Mononuclear cell (primary cell): Measurements from ENCODE around the gene PDGFRB. TPM values are rescaled to one million over a fixed set of nuclear protein-coding genes. Genes with fewer than 3 reads are reported as not detected.

Experiments
- H3K27me3 ChIP-seq: 2 replicates; pipeline ENCODE4 v1.6.0; 2011; ENCODE audit warnings: low read length, control low read depth; ENCODE audit not compliant: insufficient read depth
- H3K4me1 ChIP-seq: 2 replicates; pipeline ENCODE4 v1.5.1; 2011; ENCODE audit warnings: mild to moderate bottlenecking, low read length, control low read depth; ENCODE audit not compliant: insufficient read depth
- H3K4me3 ChIP-seq: 2 replicates; pipeline ENCODE4 v1.5.1; 2011; ENCODE audit warnings: mild to moderate bottlenecking, low read length, moderate library complexity
- H3K9me3 ChIP-seq: 2 replicates; pipeline ENCODE4 v1.5.1; 2011; ENCODE audit warnings: low read depth, mild to moderate bottlenecking, control low read depth, low read length
- total RNA-seq: library from RNA; depleted of rRNA; stranded (reverse); fragments of >200 nt; gene quantifications from one replicate; pipeline ENCODE4 v1.2.3, GENCODE V29; 2012

Gene PDGFRB
- total RNA-seq, 1 donor: 0.94 TPM

DNA sequence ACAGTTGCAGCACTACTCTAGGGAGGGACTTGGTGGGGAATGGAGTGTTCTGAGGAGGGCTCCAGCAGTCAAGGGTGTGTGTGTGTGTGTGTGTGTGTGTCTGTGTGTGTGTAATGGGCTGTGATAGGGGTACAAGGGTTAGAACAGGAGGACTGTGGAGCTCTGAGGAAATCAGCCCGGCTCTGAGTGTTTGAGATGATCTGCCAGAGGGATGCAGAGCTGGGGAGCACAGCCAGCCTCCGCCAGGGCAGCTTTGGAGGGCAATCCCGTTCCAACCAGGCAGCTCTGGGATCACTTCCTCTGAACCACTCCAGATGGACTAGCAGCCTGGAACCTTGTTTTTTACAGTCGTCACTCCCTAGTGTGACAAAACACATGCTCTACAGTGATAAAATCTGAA lies 31.3 kb upstream of the PDGFRB start:
- peaks cover 21% of the 10 kb centered on the region for H3K4me1 ChIP-seq
- no peaks in the 10 kb centered on the region for H3K9me3 ChIP-seq
- no peak overlapping the region for H3K4me3 ChIP-seq
- H3K27me3 ChIP-seq: peaks cover 31% of the 10 kb centered on the region

GRCh38 chr5:150186137-150186536 lies 30.5 kb upstream of the PDGFRB start:
- H3K27me3 ChIP-seq: peaks cover 29% of the 10 kb centered on the region
- no peak overlapping the region for H3K4me3 ChIP-seq
- H3K4me1 ChIP-seq: peaks cover 21% of the 10 kb centered on the region
- H3K9me3 ChIP-seq: no peaks in the 10 kb centered on the region

- Histone ChIP-seq H3K4me3 (no peak overlapping the region), H3K27me3 (peaks cover 20% of the 10 kb centered on the region), H3K4me1 (peaks cover 27% of the 10 kb centered on the region), H3K9me3 (no peaks in the 10 kb centered on the region)
These were observed 29.6 kb upstream of the PDGFRB start for GRCh38 chr5:150184990-150185912.

GRCh38 chr5:150184006-150184405 lies 28.4 kb upstream of the PDGFRB start:
- no peaks in the 10 kb centered on the region for H3K9me3 ChIP-seq
- H3K4me1 ChIP-seq: peaks cover 27% of the 10 kb centered on the region
- H3K27me3 ChIP-seq: peaks cover 11% of the 10 kb centered on the region
- H3K4me3 ChIP-seq: no peak overlapping the region

DNA sequence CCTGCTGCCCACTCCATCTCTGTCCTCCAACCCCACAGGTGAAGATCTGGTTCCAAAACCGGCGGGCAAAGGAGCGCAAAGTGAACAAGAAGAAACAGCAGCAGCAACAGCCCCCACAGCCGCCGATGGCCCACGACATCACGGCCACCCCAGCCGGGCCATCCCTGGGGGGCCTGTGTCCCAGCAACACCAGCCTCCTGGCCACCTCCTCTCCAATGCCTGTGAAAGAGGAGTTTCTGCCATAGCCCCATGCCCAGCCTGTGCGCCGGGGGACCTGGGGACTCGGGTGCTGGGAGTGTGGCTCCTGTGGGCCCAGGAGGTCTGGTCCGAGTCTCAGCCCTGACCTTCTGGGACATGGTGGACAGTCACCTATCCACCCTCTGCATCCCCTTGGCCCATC lies 27.8 kb upstream of the PDGFRB start:
- peaks cover 5% of the 10 kb centered on the region for H3K27me3 ChIP-seq
- no peak overlapping the region for H3K4me3 ChIP-seq
- no peaks in the 10 kb centered on the region for H3K9me3 ChIP-seq
- H3K4me1 ChIP-seq: peaks cover 27% of the 10 kb centered on the region

- Histone ChIP-seq H3K27me3 (no peaks in the 10 kb centered on the region), H3K4me3 (no peak overlapping the region), H3K4me1 (peaks cover 27% of the 10 kb centered on the region), H3K9me3 (no peaks in the 10 kb centered on the region)
These were observed 27.1 kb upstream of the PDGFRB start for GRCh38 chr5:150182774-150183173.

GRCh38 chr5:150181766-150182545 lies 26.3 kb upstream of the PDGFRB start:
- Histone ChIP-seq H3K9me3 (no peaks in the 10 kb centered on the region), H3K27me3 (no peaks in the 10 kb centered on the region), H3K4me3 (no peak overlapping the region), H3K4me1 (peaks cover 27% of the 10 kb centered on the region)

- no peaks in the 10 kb centered on the region for H3K9me3 ChIP-seq
- H3K4me3 ChIP-seq: no peak overlapping the region
- no peaks in the 10 kb centered on the region for H3K27me3 ChIP-seq
- peaks cover 19% of the 10 kb centered on the region for H3K4me1 ChIP-seq
These were observed 25.4 kb upstream of the PDGFRB start for GRCh38 chr5:150181027-150181426.

DNA sequence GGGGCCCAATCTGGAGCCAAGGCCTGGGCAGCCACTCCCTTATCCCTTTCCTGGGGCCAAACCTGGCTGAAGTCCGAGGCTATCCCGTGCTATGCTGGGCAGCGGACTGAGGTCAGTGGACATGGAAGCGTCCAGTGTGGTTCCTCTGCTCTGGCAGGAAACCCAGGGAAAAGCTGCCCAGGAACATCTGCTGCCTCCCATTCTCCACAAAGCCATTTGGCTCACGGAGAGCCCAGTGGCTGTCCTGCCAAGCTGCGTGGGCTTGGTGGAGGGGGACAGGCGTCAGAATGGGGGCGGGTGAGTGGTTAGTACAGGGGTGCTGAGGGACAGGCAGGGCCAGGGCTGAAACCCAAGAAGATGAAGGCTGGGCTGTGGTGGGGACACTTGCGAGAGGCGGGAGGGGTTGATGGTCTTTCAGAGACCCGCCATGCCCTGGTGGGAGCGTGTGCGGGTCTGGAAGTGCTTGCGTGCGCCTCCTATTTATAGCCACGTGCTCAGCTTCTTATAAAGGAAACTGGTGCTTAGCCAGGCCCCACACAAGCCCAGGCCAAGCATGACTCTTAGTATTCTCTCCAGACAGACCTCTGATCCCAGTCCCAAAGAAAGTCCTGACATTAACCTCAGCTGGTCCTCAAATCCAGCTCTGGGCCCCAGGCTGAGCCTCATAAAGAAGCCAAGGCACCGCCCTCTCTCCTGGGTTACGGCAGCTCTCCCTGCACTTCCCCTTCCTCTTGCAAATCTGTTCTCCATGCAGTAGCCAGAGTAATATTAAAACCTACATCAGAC lies 24.8 kb upstream of the PDGFRB start:
- H3K9me3 ChIP-seq: no peaks in the 10 kb centered on the region

DNA sequence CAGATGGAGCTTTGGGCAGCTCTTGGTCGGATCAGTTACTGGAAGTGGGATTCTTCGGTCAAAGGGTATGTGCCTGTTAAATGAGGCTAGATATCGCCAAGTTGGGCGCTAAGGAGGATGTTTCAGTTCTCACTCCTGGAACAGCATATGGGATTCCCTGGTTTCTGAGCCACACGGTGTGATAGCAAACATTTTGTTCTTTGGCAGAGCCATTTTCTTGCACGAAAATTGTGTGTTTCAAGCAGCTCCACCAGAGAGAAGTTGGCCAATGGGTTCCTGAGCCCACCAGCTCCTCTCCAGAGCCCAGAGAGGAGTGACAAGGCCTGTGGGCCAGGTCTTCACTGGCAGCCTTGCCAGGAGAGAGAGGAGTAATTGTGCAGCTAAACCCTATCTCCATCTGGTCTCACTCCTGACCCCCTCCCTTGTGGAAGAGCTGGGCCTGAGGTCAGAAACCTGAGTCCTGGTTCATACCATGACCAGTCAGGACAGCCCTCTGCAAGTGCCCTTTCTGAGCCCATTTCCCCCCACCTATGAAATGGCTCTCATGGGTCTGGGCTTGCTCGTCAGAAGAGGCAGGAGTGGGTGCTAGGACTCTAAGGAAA lies 23.5 kb upstream of the PDGFRB start:
- H3K9me3 ChIP-seq: no peaks in the 10 kb centered on the region
- H3K4me3 ChIP-seq: no peak overlapping the region
- H3K27me3 ChIP-seq: no peaks in the 10 kb centered on the region
- H3K4me1 ChIP-seq: peaks cover 6% of the 10 kb centered on the region

More for the DNA sequence above, 24.8 kb upstream of the PDGFRB start:
- Histone ChIP-seq H3K4me3 (no peak overlapping the region), H3K4me1 (peaks cover 14% of the 10 kb centered on the region), H3K27me3 (no peaks in the 10 kb centered on the region)

DNA sequence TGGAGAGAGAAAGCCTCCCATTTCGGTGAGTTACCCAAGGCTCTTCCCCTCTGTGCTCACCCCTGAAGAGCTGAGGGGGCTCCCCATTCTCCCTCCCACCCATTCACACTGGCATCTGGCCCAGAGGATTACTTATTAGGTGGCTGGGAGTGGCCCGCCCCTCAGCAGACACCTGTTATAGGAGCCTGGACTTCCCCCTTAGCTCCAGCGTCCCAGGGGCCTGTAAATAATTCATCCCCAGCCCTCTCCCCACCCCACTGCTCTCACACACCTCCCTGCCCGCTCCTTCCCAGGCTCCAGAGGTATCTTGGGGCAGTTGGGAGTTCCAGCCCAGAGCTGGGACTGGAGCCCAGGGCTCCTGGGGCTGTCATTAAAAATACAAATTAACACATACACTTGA lies 22.6 kb upstream of the PDGFRB start:
- H3K27me3 ChIP-seq: no peaks in the 10 kb centered on the region
- H3K4me1 ChIP-seq: peaks cover 6% of the 10 kb centered on the region
- no peaks in the 10 kb centered on the region for H3K9me3 ChIP-seq
- no peak overlapping the region for H3K4me3 ChIP-seq

DNA sequence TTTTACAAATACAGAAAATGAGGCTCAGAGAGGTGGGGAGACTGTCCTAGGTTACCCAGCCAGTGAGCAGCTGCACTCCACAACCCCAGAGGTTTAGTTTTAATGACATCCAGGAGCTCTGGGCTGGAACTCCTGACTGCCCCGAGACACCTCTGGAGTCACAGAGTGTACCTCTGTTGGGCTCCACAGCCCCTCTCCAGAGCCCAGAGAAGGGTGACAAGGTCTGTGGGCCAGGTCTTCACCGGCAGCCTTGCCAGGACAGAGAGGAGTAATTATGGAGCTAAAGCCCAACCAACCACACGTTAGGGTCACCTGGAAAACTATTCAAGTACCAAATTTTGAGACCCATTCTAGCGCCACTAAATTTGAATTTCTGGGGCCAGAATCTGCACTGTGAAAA lies 22.1 kb upstream of the PDGFRB start:
- Histone ChIP-seq H3K27me3 (no peaks in the 10 kb centered on the region), H3K4me1 (peaks cover 6% of the 10 kb centered on the region), H3K4me3 (no peak overlapping the region), H3K9me3 (no peaks in the 10 kb centered on the region)

GRCh38 chr5:150176745-150177477 lies 21.3 kb upstream of the PDGFRB start:
- Histone ChIP-seq H3K27me3 (no peaks in the 10 kb centered on the region), H3K4me3 (no peak overlapping the region), H3K4me1 (peaks cover 6% of the 10 kb centered on the region), H3K9me3 (no peaks in the 10 kb centered on the region)

- no peaks in the 10 kb centered on the region for H3K9me3 ChIP-seq
- no peak overlapping the region for H3K4me3 ChIP-seq
- H3K4me1 ChIP-seq: peaks cover under 1% of the 10 kb centered on the region
- no peaks in the 10 kb centered on the region for H3K27me3 ChIP-seq
These were observed 19.9 kb upstream of the PDGFRB start for GRCh38 chr5:150175536-150175935.
